ENCODE data around the gene SESN3.
"Not testable (repeated sequence)": the region's sequence is repeated elsewhere in the genome, so short reads cannot be mapped to it uniquely, and the experiment has no call there.

SESN3 gene

GRCh38 chr11:95227060-95227459, 3.9 kb downstream of the SESN3 start:
- FAIRE-seq; DNase-seq (ENCODE audit: insufficient read length, low spot score): not testable (repeated sequence)

- DNase-seq (ENCODE audit: insufficient read length, low spot score): no peak
- FAIRE-seq: no peak
Observed at GRCh38 chr11:95222817-95223216, 8.2 kb downstream of the SESN3 start.

GRCh38 chr11:95219599-95219998, 11.4 kb downstream of the SESN3 start:
- DNase-seq (ENCODE audit: insufficient read length, low spot score) (no peak), FAIRE-seq (no peak)

GRCh38 chr11:95218149-95218548, 12.9 kb downstream of the SESN3 start:
- DNase-seq (ENCODE audit: insufficient read length, low spot score) (no peak), FAIRE-seq (no peak)

GRCh38 chr11:95212609-95213008, 18.4 kb downstream of the SESN3 start:
- DNase-seq (ENCODE audit: insufficient read length, low spot score): no peak
- FAIRE-seq: no peak

GRCh38 chr11:95209535-95209934, 21.5 kb downstream of the SESN3 start:
- DNase-seq (ENCODE audit: insufficient read length, low spot score); FAIRE-seq: not testable (repeated sequence)

GRCh38 chr11:95200781-95201457, 30.1 kb downstream of the SESN3 start:
- FAIRE-seq: no peak
- no peak for DNase-seq (ENCODE audit: insufficient read length, low spot score)

- no peak for FAIRE-seq
- no peak for DNase-seq (ENCODE audit: insufficient read length, low spot score)
Observed at GRCh38 chr11:95195831-95196230, 35.2 kb downstream of the SESN3 start.

GRCh38 chr11:95193541-95193940, 37.5 kb downstream of the SESN3 start:
- no peak for FAIRE-seq
- DNase-seq (ENCODE audit: insufficient read length, low spot score): no peak

- DNase-seq (ENCODE audit: insufficient read length, low spot score) (no peak), FAIRE-seq (no peak)
Observed at GRCh38 chr11:95192717-95193116, 38.3 kb downstream of the SESN3 start.

- FAIRE-seq (no peak), DNase-seq (ENCODE audit: insufficient read length, low spot score) (no peak)
Observed at GRCh38 chr11:95187723-95188122, 43.3 kb downstream of the SESN3 start.

- FAIRE-seq: no peak
- DNase-seq (ENCODE audit: insufficient read length, low spot score): no peak
Observed at GRCh38 chr11:95182397-95182796, 48.6 kb downstream of the SESN3 start.

GRCh38 chr11:95175818-95176380, 55.1 kb downstream of the SESN3 start:
- DNase-seq (ENCODE audit: insufficient read length, low spot score) (no peak), FAIRE-seq (no peak)

GRCh38 chr11:95170294-95170693, 60.7 kb downstream of the SESN3 start:
- no peak for DNase-seq (ENCODE audit: insufficient read length, low spot score)
- no peak for FAIRE-seq

GRCh38 chr11:95166781-95167180, 64.2 kb downstream of the SESN3 start:
- DNase-seq (ENCODE audit: insufficient read length, low spot score): no peak
- no peak for FAIRE-seq

GRCh38 chr11:95165638-95166037, 65.4 kb downstream of the SESN3 start:
- FAIRE-seq: no peak
- DNase-seq (ENCODE audit: insufficient read length, low spot score): no peak

GRCh38 chr11:95163106-95163505, 67.9 kb downstream of the SESN3 start:
- no peak for DNase-seq (ENCODE audit: insufficient read length, low spot score)
- no peak for FAIRE-seq

GRCh38 chr11:95161248-95161647, 69.8 kb downstream of the SESN3 start:
- DNase-seq (ENCODE audit: insufficient read length, low spot score) (no peak), FAIRE-seq (no peak)

GRCh38 chr11:95157824-95158223, 73.2 kb downstream of the SESN3 start:
- FAIRE-seq (peak; percentile 14), DNase-seq (ENCODE audit: insufficient read length, low spot score) (no peak)

- no peak for FAIRE-seq
- DNase-seq (ENCODE audit: insufficient read length, low spot score): no peak
Observed at GRCh38 chr11:95156916-95157541, 74.0 kb downstream of the SESN3 start.

- DNase-seq (ENCODE audit: insufficient read length, low spot score): no peak
Observed at GRCh38 chr11:95156133-95156721, 74.8 kb downstream of the SESN3 start.

GRCh38 chr11:95155385-95155784, 75.6 kb downstream of the SESN3 start:
- FAIRE-seq: no peak

More at GRCh38 chr11:95156133-95156721, 74.8 kb downstream of the SESN3 start:
- FAIRE-seq: no peak

More at GRCh38 chr11:95155385-95155784, 75.6 kb downstream of the SESN3 start:
- no peak for DNase-seq (ENCODE audit: insufficient read length, low spot score)
